GM20431 (cell line): ENCODE results near the gene MAEL.
"Not testable (repeated sequence)": the region's sequence is repeated elsewhere in the genome, so short reads cannot be mapped to it uniquely, and the experiment has no call there.

Source experiments
- in situ Hi-C: fragments of 300-500 bp; cut with MseI, MboI; formaldehyde crosslinking; loops from one replicate; pipeline ENCODE4 v1.15.0; 2020; ENCODE audit warnings: low sequenced_read_pairs; ENCODE audit not compliant: unreplicated experiment

Gene MAEL

GRCh38 chr1:166975361-166976129, 13.5 kb upstream of the MAEL start, which contains the start of gene ILDR2:
TSS of gene ILDR2 (minus strand) at chr1:166975540. CDS start at chr1:166975268, 272 bp downstream.
- in situ Hi-C loops = no loop called here

DNA sequence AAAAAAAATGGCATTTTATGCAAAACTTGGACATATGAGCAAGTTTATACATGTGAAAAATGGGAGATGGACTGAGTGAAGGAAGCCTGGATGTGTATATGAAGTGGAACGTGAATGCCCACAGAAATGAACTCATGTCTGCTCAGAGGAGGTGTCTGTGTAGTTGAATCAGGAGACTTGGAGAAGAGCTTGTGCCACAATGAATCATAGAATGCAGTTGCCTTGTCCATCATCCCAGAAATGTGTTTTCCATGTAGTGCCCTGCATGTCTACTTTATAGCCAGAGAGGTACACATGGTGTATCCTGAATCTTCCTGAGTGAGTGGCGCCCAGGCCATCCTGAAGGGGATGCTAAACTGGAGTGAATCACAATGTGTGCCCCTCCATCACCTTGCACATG, 11.1 kb upstream of the MAEL start:
- in situ Hi-C loops = no loop called here

DNA sequence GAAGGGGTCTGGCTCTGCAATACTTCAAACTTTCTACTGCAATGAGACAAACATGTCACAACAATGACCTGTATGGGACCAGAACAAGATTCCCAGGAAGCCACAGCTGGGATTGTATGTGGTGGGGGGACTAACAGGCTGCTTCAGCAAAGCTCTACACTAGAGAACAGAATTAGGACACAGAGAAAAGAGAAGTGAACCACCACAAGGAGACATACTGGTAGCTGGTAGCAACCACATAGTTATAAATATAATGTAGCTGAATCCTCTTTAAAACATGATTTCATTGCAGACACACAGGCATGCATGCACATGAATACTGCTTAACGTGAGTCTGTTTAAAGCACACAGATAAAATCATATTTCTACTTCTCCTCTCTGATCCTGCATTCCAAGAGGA, 10.3 kb upstream of the MAEL start:
- in situ Hi-C loops = no loop called here

GRCh38 chr1:166980383-166980782, 8.7 kb upstream of the MAEL start:
- in situ Hi-C loops = no loop called here

GRCh38 chr1:166980818-166981217, 8.3 kb upstream of the MAEL start:
- in situ Hi-C loops = no loop called here

- in situ Hi-C loops = no loop called here
These were observed 7.5 kb upstream of the MAEL start for GRCh38 chr1:166981589-166981988.

- in situ Hi-C loops = no loop called here
These were observed 10.0 kb downstream of the MAEL start for GRCh38 chr1:166999075-166999474.

DNA sequence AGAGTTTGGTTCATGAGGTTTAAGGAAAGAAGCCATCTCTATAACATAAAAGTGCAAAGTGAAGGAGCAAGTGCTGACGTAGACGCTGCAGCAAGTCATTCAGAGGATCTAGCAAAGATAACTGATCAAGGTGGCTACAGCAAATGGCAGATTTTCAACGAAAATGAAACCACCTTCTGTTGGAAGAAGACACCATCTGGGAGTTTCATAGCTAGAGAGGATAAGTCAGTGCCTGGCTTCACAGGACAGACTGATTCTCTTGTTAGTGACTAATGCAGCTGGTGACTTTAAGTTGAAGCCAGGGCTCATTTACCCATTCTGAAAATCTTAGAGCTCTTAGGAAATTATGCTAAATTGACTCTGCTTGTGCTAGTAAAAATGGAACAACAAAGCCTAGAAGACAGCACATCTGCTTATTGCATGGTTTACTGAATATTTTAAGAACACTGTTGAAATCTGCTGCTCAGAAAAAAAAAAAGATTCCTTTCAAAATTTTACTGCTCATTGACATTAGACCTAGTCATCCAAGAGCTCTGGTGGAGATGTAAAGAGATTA, 10.5 kb downstream of the MAEL start:
- in situ Hi-C loops = no loop called here

GRCh38 chr1:167000546-167000945, 11.5 kb downstream of the MAEL start:
- in situ Hi-C loops = no loop called here

DNA sequence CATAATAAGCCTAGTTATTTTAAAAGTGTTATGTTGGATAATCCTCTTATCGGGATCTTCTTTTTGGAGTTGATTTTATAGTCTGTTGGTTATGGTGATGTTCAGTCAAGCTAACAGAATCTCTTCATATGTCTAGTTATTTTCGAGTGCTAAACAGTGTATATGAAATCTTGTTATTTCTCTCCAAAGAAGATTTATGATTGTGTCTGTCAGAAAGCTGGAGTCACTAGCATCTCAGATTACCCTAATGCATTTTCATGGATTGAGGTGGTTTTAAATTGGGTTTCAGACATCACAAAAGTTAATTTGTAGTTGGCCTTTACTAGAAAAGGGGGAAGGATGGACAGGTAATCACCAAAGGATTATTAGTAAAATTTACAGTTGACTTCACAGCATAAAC, 13.3 kb downstream of the MAEL start:
- in situ Hi-C loops = no loop called here

- in situ Hi-C loops = no loop called here
These were observed 14.6 kb downstream of the MAEL start for GRCh38 chr1:167003711-167004110.

GRCh38 chr1:167011560-167012191, 22.6 kb downstream of the MAEL start:
- in situ Hi-C loops = no loop called here

GRCh38 chr1:167012570-167012969, 23.5 kb downstream of the MAEL start:
- in situ Hi-C loops = no loop called here

GRCh38 chr1:167013108-167013929, 24.2 kb downstream of the MAEL start:
- in situ Hi-C loops = no loop called here

GRCh38 chr1:167016100-167016750, 27.1 kb downstream of the MAEL start:
- in situ Hi-C loops = no loop called here

DNA sequence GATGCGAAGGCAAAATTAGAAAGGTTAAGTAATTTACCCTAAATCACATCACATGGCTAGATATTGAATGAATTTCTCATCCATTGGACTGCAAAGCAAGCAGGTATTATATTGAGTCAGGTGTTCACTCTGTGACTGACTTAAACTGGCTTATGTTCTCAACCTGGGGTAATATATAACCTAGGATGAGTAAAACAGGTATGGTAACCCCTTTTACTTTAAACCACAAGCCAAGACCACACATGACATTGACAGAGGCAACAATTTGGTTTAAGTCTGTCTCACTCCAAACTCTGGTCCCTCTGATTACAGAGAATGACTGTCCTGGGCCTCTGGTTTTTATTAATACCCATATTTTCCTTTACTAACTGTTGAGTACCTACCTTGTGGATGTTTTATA, 33.3 kb downstream of the MAEL start:
- in situ Hi-C loops = no loop called here

GRCh38 chr1:167029553-167029952, 40.5 kb downstream of the MAEL start:
- in situ Hi-C loops = not testable (repeated sequence)

GRCh38 chr1:167033646-167034045, 44.6 kb downstream of the MAEL start:
- in situ Hi-C loops = no loop called here

GRCh38 chr1:167043752-167044488, 54.8 kb downstream of the MAEL start:
- in situ Hi-C loops = no loop called here
